HepG2 (cell line): Measurements from ENCODE around the gene VTI1B. TPM values are rescaled to one million over a fixed set of nuclear protein-coding genes. Genes with fewer than 3 reads are reported as not detected.

Source experiments
- AKAP8 ChIP-seq: sonication (generic); formaldehyde crosslinking; IDR thresholded peaks from 2 replicates; pipeline ENCODE4 v1.5.1; 2020; ENCODE audit warnings: mild to moderate bottlenecking, missing genetic modification reagents
- IKZF4 ChIP-seq: sonication (generic); formaldehyde crosslinking; IDR thresholded peaks from 2 replicates; pipeline ENCODE4 v1.5.1; 2020; ENCODE audit warnings: borderline replicate concordance, mild to moderate bottlenecking, low read depth, missing genetic modification reagents; ENCODE audit errors: not compliant biosample characterization
- KLF16 ChIP-seq, 2 experiments: sonication (generic) in 1 of 2; formaldehyde crosslinking in 1 of 2; IDR thresholded peaks; 2 replicates each; pipeline versions ENCODE4 v1.6.1 to v1.8.0; 2016 to 2023; ENCODE audit warnings: missing genetic modification reagents in 2 of 2, missing compliant biosample characterization in 1 of 2
- NR1H2 ChIP-seq: sonication (generic); formaldehyde crosslinking; IDR thresholded peaks from 2 replicates; pipeline ENCODE4 v1.8.1; 2022; ENCODE audit warnings: low read depth, missing genetic modification reagents, borderline replicate concordance
- NR2C2 ChIP-seq: sonication (generic); formaldehyde crosslinking; IDR thresholded peaks from 2 replicates; pipeline ENCODE4 v1.4.0; 2020; ENCODE audit warnings: missing genetic modification reagents, mild to moderate bottlenecking, moderate library complexity, borderline replicate concordance
- NR3C1 ChIP-seq: sonication (generic); formaldehyde crosslinking; IDR thresholded peaks from 2 replicates; pipeline ENCODE4 v1.4.0; 2020; ENCODE audit warnings: missing genetic modification reagents
- SATB2 ChIP-seq: sonication (generic); formaldehyde crosslinking; IDR thresholded peaks from 2 replicates; pipeline ENCODE4 v1.5.0; 2020; ENCODE audit warnings: missing genetic modification reagents
- YEATS2 ChIP-seq: sonication (generic); formaldehyde crosslinking; IDR thresholded peaks from 2 replicates; pipeline ENCODE4 v1.4.0; 2020; ENCODE audit warnings: missing genetic modification reagents, borderline replicate concordance
- ZMAT3 ChIP-seq: sonication (generic); formaldehyde crosslinking; conservative IDR thresholded peaks from 2 replicates; pipeline ENCODE4 v1.7.0; 2021; ENCODE audit warnings: missing genetic modification reagents
- ZNF30 ChIP-seq: sonication (generic); formaldehyde crosslinking; IDR thresholded peaks from 2 replicates; pipeline ENCODE4 v1.5.0; 2020; ENCODE audit warnings: mild to moderate bottlenecking, missing genetic modification reagents
- ZNF335 ChIP-seq: sonication (generic); formaldehyde crosslinking; IDR thresholded peaks from 2 replicates; pipeline ENCODE4 v1.4.0; 2020; ENCODE audit warnings: missing genetic modification reagents
- ZNF34 ChIP-seq: sonication (generic); formaldehyde crosslinking; IDR thresholded peaks from 2 replicates; pipeline ENCODE4 v1.4.0; 2020; ENCODE audit warnings: mild to moderate bottlenecking, missing genetic modification reagents, borderline replicate concordance
- ZNF547 ChIP-seq: sonication (generic); formaldehyde crosslinking; IDR thresholded peaks from 2 replicates; pipeline ENCODE4 v1.5.1; 2020; ENCODE audit warnings: mild to moderate bottlenecking, missing genetic modification reagents
- ZNF619 ChIP-seq: sonication (generic); formaldehyde crosslinking; IDR thresholded peaks from 2 replicates; pipeline ENCODE4 v1.4.0; 2020; ENCODE audit warnings: mild to moderate bottlenecking, missing genetic modification reagents
- ZNF747 ChIP-seq: sonication (generic); formaldehyde crosslinking; IDR thresholded peaks from 2 replicates; pipeline ENCODE4 v1.8.1; 2023; ENCODE audit warnings: missing genetic modification reagents, mild to moderate bottlenecking, borderline replicate concordance
- ZNF816 ChIP-seq: sonication (generic); formaldehyde crosslinking; IDR thresholded peaks from 2 replicates; pipeline ENCODE4 v1.8.0; 2022; ENCODE audit warnings: missing genetic modification reagents, mild to moderate bottlenecking, borderline replicate concordance
- polyA plus RNA-seq, 8 experiments: library from polyadenylated mRNA; depleted of rRNA in 3 of 8; stranded (reverse) in 7 of 8; unstranded in 1 of 8; fragments of >200 nt; fragmentation: Illumina TruSeq in 4 of 8; extraction: Trizol in 4 of 8; gene quantifications; 2 replicates each; pipeline versions ENCODE4 v1.2.1 to v1.2.3, GENCODE V29; 2011 to 2016; ENCODE audit warnings: low read depth in 4 of 8, missing spikeins in 1 of 8, mixed read lengths in 1 of 8; ENCODE audit not compliant: insufficient read depth in 1 of 8
- total RNA-seq, 5 experiments: library from RNA; depleted of rRNA; stranded (reverse); fragments of >200 nt; fragmentation: Illumina TruSeq; extraction: Trizol; gene quantifications; 2 replicates each; pipeline ENCODE4 v1.2.3, GENCODE V29; 2016; ENCODE audit warnings: low read depth in 1 of 5
- TF ChIP-seq, protein P1 (sequence below): sonication (generic); formaldehyde crosslinking; conservative IDR thresholded peaks from 2 replicates; pipeline ENCODE4 v1.4.0; 2020; ENCODE audit warnings: missing genetic modification reagents
- TF ChIP-seq, protein P2 (sequence below): sonication (generic); formaldehyde crosslinking; IDR thresholded peaks from 2 replicates; pipeline ENCODE4 v1.4.0; 2020; ENCODE audit warnings: missing genetic modification reagents
- TF ChIP-seq, protein P3 (sequence below): sonication (generic); formaldehyde crosslinking; IDR thresholded peaks from 2 replicates; pipeline ENCODE4 v1.5.0; 2020; ENCODE audit warnings: mild to moderate bottlenecking, missing genetic modification reagents, borderline replicate concordance
- TF ChIP-seq, protein P4 (sequence below): sonication (generic); formaldehyde crosslinking; IDR thresholded peaks from 2 replicates; pipeline ENCODE4 v1.4.0; 2020; ENCODE audit warnings: missing genetic modification reagents
- TF ChIP-seq, protein P5 (sequence below): sonication (generic); formaldehyde crosslinking; IDR thresholded peaks from 2 replicates; pipeline ENCODE4 v1.5.0; 2020; ENCODE audit warnings: mild to moderate bottlenecking, missing genetic modification reagents

The VTI1B gene
- total and polyA plus RNA-seq, 2 of the 13 experiments (the other 11 are each of a cell fraction or from before 2014, with no cell fraction given), result 39.0 to 103 TPM

DNA sequence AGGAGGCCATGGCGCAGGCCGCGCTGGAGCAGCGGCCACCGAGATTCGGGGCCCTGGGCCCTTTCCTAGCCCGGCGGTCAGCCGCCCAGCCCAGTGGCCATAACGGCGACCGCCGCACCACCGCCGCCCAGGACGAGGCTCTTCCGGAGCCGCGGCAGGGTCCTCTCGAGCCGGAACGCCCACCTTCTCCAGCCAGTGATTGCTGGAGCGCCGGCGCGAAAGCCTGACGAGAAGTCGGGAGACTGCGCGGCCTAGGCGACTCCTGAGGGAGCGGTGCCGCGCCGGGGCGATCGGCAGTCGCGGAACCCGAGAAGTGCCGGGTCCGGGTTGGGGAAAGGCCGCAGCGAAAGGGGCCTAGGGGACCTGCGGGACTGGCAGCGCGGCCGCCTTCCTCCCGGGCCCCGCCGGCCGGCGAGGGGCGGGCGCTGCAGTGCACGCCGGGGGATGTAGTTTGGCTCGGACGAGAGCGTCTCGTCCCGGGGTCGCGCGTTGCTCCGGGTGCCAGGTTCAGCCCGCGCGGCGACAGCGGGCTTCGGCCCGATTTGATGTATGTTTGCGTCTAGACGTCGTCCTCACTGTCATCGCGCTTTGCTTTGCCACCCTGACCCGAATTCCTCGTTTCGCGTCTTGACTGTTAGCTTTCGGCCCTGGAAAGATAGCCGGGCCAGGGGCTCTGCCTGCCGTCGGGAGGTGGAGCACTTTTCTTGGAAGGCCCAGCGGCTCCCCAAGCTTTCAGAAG lies at the start of gene VTI1B (continued):
- TF ChIP-seq, protein P1, sequence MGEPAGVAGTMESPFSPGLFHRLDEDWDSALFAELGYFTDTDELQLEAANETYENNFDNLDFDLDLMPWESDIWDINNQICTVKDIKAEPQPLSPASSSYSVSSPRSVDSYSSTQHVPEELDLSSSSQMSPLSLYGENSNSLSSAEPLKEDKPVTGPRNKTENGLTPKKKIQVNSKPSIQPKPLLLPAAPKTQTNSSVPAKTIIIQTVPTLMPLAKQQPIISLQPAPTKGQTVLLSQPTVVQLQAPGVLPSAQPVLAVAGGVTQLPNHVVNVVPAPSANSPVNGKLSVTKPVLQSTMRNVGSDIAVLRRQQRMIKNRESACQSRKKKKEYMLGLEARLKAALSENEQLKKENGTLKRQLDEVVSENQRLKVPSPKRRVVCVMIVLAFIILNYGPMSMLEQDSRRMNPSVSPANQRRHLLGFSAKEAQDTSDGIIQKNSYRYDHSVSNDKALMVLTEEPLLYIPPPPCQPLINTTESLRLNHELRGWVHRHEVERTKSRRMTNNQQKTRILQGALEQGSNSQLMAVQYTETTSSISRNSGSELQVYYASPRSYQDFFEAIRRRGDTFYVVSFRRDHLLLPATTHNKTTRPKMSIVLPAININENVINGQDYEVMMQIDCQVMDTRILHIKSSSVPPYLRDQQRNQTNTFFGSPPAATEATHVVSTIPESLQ (CRISPR knock-in tag), result no peak
- TF ChIP-seq IKZF4 (CRISPR knock-in tag) (peak; percentile 88), ZNF619 (CRISPR knock-in tag) (peak; percentile 62; the same call in 1 of the 2 replicates), ZNF335 (CRISPR knock-in tag) (peak; percentile 100), ZNF547 (peak; percentile 84), ZNF816 (CRISPR knock-in tag) (peak; percentile 30; the same call in 1 of the 2 replicates), ZNF34 (CRISPR knock-in tag) (0 out of 2 replicates have a peak, but pooled peaks have one; percentile 33), NR1H2 (CRISPR knock-in tag) (peak; percentile 28; the same call in 1 of the 2 replicates), SATB2 (CRISPR knock-in tag) (0 out of 2 replicates have a peak, but pooled peaks have one; percentile 21), ZMAT3 (CRISPR knock-in tag) (peak; percentile 72; the same call in 1 of the 2 replicates), ZNF747 (peak; percentile 56; the same call in 1 of the 2 replicates), NR2C2 (peak; percentile 74), NR3C1 (CRISPR knock-in tag) (no peak), YEATS2 (CRISPR knock-in tag) (peak; percentile 47; the same call in 1 of the 2 replicates), ZNF30 (CRISPR knock-in tag) (0 out of 2 replicates have a peak, but pooled peaks have one; percentile 47), AKAP8 (CRISPR knock-in tag) (peak; percentile 28; the same call in 1 of the 2 replicates), KLF16 (CRISPR knock-in tag; IDR thresholded peaks at IDR 0.05) (peak in 1 of 2 experiments; percentile 44; a peak in 1 of 4 replicates)
- TF ChIP-seq, protein P2, sequence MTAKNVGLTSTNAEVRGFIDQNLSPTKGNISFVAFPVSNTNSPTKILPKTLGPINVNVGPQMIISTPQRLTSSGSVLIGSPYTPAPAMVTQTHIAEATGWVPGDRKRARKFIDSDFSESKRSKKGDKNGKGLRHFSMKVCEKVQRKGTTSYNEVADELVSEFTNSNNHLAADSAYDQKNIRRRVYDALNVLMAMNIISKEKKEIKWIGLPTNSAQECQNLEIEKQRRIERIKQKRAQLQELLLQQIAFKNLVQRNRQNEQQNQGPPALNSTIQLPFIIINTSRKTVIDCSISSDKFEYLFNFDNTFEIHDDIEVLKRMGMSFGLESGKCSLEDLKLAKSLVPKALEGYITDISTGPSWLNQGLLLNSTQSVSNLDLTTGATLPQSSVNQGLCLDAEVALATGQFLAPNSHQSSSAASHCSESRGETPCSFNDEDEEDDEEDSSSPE, result peak; percentile 56; the same call in 1 of the 2 replicates
- TF ChIP-seq, protein P3, sequence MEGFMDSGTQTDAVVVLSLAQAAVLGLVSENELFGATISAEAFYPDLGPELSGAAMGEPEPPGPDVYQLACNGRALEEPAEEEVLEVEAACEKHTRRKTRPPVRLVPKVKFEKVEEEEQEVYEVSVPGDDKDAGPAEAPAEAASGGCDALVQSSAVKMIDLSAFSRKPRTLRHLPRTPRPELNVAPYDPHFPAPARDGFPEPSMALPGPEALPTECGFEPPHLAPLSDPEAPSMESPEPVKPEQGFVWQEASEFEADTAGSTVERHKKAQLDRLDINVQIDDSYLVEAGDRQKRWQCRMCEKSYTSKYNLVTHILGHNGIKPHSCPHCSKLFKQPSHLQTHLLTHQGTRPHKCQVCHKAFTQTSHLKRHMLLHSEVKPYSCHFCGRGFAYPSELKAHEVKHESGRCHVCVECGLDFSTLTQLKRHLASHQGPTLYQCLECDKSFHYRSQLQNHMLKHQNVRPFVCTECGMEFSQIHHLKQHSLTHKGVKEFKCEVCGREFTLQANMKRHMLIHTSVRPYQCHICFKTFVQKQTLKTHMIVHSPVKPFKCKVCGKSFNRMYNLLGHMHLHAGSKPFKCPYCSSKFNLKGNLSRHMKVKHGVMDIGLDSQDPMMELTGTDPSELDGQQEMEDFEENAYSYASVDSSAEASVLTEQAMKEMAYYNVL (CRISPR knock-in tag), result 0 out of 2 replicates have a peak, but pooled peaks have one; percentile 34
- TF ChIP-seq, protein P4, sequence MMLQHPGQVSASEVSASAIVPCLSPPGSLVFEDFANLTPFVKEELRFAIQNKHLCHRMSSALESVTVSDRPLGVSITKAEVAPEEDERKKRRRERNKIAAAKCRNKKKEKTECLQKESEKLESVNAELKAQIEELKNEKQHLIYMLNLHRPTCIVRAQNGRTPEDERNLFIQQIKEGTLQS (CRISPR knock-in tag), result no peak; the same call in 1 of the 2 replicates
- TF ChIP-seq, protein P5, sequence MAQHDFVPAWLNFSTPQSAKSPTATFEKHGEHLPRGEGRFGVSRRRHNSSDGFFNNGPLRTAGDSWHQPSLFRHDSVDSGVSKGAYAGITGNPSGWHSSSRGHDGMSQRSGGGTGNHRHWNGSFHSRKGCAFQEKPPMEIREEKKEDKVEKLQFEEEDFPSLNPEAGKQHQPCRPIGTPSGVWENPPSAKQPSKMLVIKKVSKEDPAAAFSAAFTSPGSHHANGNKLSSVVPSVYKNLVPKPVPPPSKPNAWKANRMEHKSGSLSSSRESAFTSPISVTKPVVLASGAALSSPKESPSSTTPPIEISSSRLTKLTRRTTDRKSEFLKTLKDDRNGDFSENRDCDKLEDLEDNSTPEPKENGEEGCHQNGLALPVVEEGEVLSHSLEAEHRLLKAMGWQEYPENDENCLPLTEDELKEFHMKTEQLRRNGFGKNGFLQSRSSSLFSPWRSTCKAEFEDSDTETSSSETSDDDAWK (CRISPR knock-in tag), result no peak
